CD4-positive, alpha-beta T cell (primary cell): ENCODE results near the gene RASA2. TPM values are rescaled to one million over a fixed set of nuclear protein-coding genes. Genes with fewer than 3 reads are reported as not detected.

Source experiments
- ATAC-seq: fragments of 200-7000 bp; cut with Tn5 transposase; one replicate; pipeline ENCODE4 v1.10.0; 2022; ENCODE audit warnings: mild to moderate bottlenecking; ENCODE audit not compliant: poor library complexity
- CTCF ChIA-PET: fragments of 350-600 bp; sonication (Branson Sonifier 250); formaldehyde crosslinking; loops from one replicate; lab custom pipeline; 2021; ENCODE audit warnings: antibody characterized with exemption, inconsistent platforms; lab: Charles Lee
- POLR2A ChIA-PET: fragments of 350-600 bp; sonication (Branson Sonifier 250); formaldehyde crosslinking; loops from one replicate; lab custom pipeline; 2021; ENCODE audit warnings: antibody characterized with exemption, inconsistent platforms; lab: Charles Lee
- DNase-seq, 14 experiments: peaks; one replicate each; pipeline ENCODE4 v3.0.0-alpha.2; 2013 to 2020; ENCODE audit warnings: mixed read lengths in 2 of 14
- H3K27ac ChIP-seq, 2 donors: one replicate each; pipeline versions ENCODE4 v1.5.1 to v1.7.0; 2013; ENCODE audit warnings: low read length in 2 of 2, low read depth in 1 of 2, mild to moderate bottlenecking in 1 of 2
- H3K27me3 ChIP-seq, 2 experiments: 1 replicate in 1 of 2; 2 replicates in 1 of 2; pipeline versions ENCODE4 v1.6.1 to v1.7.0; 2013; ENCODE audit warnings: low read length in 2 of 2, control low read depth in 1 of 2, mild to moderate bottlenecking in 1 of 2, moderate library complexity in 1 of 2; ENCODE audit not compliant: insufficient read depth in 2 of 2, control insufficient read depth in 1 of 2
- H3K36me3 ChIP-seq: one replicate; pipeline ENCODE4 v1.6.1; 2013; ENCODE audit warnings: low read length, control low read depth; ENCODE audit not compliant: insufficient read depth
- H3K4me1 ChIP-seq: one replicate; pipeline ENCODE4 v1.6.1; 2013; ENCODE audit warnings: low read length, control low read depth; ENCODE audit not compliant: insufficient read depth
- H3K4me3 ChIP-seq: one replicate; pipeline ENCODE4 v1.5.1; 2013; ENCODE audit warnings: mild to moderate bottlenecking, low read length, moderate library complexity
- H3K9me3 ChIP-seq, 2 experiments: 1 replicate in 1 of 2; 2 replicates in 1 of 2; pipeline versions ENCODE4 v1.6.1 to v1.7.0; 2013; ENCODE audit warnings: low read length in 2 of 2, mild to moderate bottlenecking in 2 of 2, control low read depth in 1 of 2, moderate library complexity in 1 of 2; ENCODE audit not compliant: control insufficient read depth in 1 of 2, insufficient read depth in 1 of 2
- H3K27ac Mint-ChIP-seq: one replicate; pipeline ENCODE4 v1.8.0; 2020; ENCODE audit warnings: mixed read lengths
- H3K27me3 Mint-ChIP-seq: one replicate; pipeline ENCODE4 v1.8.0; 2021; ENCODE audit warnings: mixed read lengths
- H3K36me3 Mint-ChIP-seq: one replicate; pipeline ENCODE4 v1.8.0; 2021; ENCODE audit warnings: low read depth, mixed read lengths
- H3K4me1 Mint-ChIP-seq: one replicate; pipeline ENCODE4 v1.8.0; 2021; ENCODE audit warnings: low read depth, mixed read lengths
- H3K4me3 Mint-ChIP-seq: one replicate; pipeline ENCODE4 v1.8.0; 2020; ENCODE audit warnings: mild to moderate bottlenecking, mixed read lengths
- H3K9me3 Mint-ChIP-seq: one replicate; pipeline ENCODE4 v1.8.0; 2020; ENCODE audit warnings: mixed read lengths
- CTCF ChIP-seq: fragments of 200-600 bp; IDR thresholded peaks from one replicate; pipeline ENCODE4 v1.8.0; 2022; ENCODE audit warnings: antibody characterized with exemption, mild to moderate bottlenecking
- intact Hi-C, 2 experiments: fragments of 100-400 bp; cut with DNase I in 1 of 2; cut with micrococcal nuclease in 1 of 2; formaldehyde crosslinking; loops; one replicate each; pipeline versions ENCODE4 v1.15.1 to v1.9.0; 2023 to 2025; cut with DNase I, micrococcal nuclease
- total RNA-seq, 174 experiments: library from RNA in 2 of 174; stranded (reverse) in 2 of 174; gene quantifications; one replicate each; pipeline ENCODE4 v1.2.3 and lab custom pipeline; 2021 to 2026

RASA2 gene
- total RNA-seq, 2 experiments from 2014 or later: 96.1 to 96.4 TPM

DNA sequence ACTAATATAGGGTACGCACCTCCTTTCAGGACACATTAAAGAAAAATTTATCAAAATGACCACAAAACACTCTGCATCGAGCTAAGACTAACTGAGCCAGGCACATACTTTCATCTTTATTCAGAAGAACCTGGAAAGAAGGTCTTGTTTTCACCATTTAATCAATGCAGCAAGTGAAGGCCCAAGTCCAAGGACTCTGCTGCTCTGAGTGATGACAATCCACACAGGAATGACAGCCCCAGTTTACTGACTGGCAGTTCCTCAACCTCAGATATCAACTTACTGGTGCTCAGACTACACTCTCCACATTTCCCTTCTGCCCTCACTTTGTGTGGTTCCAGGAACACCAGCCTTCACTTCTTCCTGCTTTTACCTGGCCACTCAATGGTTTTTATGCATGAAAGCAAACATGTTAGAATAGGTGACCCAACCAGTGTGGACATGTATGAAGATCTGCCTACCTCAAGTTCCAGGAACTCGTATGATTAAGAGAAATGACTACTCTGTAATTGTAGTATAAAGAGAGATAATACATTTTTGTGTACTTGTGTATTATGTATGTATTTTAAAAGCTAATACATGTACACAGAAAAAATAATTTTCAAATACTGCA, 29.1 kb upstream of the RASA2 start:
- Mint-ChIP-seq H3K27ac (no peak overlapping the region), H3K9me3 (no peaks in the 10 kb centered on the region), H3K27me3 (no peaks in the 10 kb centered on the region), H3K4me1 (peaks cover 16% of the 10 kb centered on the region), H3K4me3 (no peak overlapping the region), H3K36me3 (no peaks in the 10 kb centered on the region)
- peaks cover 14% of the 10 kb centered on the region for H3K4me1 ChIP-seq
- no peak overlapping the region for H3K27ac ChIP-seq
- intact Hi-C loops: loop anchor here (2.0 to 10.0 kb wide), 2 partner anchors 455 to 827 kb away; no protein-coding TSS in a partner anchor
- no peak for TF ChIP-seq CTCF
- ATAC-seq (no peak), DNase-seq (no peak)
- ChIA-PET CTCF (interaction anchor here (4.5 kb wide), 1 partner anchor 103 kb away, joined by 84 read pairs; no protein-coding TSS in a partner anchor), POLR2A (no interaction called here)
- no peaks in the 10 kb centered on the region for H3K9me3 ChIP-seq
- H3K36me3 ChIP-seq: no peaks in the 10 kb centered on the region
- no peak overlapping the region for H3K4me3 ChIP-seq
- H3K27me3 ChIP-seq: no peaks in the 10 kb centered on the region

GRCh38 chr3:141459008-141459407, 27.8 kb upstream of the RASA2 start:
- peaks cover 16% of the 10 kb centered on the region for H3K4me1 Mint-ChIP-seq
- Histone ChIP-seq H3K4me1 (peaks cover 14% of the 10 kb centered on the region), H3K27ac (no peak overlapping the region), H3K9me3 (peaks cover 1 to 5% of the 10 kb centered on the region in 2 experiments), H3K4me3 (no peak overlapping the region), H3K27me3 (no peaks in the 10 kb centered on the region), H3K36me3 (no peaks in the 10 kb centered on the region)
- no peaks in the 10 kb centered on the region for H3K27me3 Mint-ChIP-seq
- DNase-seq: no peak
- CTCF ChIA-PET: interaction anchor here (1.2 to 4.5 kb wide), 7 partner anchors 14 to 227 kb away, joined by 3 to 84 read pairs (median 6); partner anchors contain the start of gene PXYLP1
- no peak for ATAC-seq
- POLR2A ChIA-PET: interaction anchor here (1.7 to 2.8 kb wide), 3 partner anchors 29 to 102 kb away, joined by 9 to 13 read pairs (median 10); no protein-coding TSS in a partner anchor
- no peak overlapping the region for H3K27ac Mint-ChIP-seq
- no peaks in the 10 kb centered on the region for H3K36me3 Mint-ChIP-seq
- no peak for TF ChIP-seq CTCF
- no peaks in the 10 kb centered on the region for H3K9me3 Mint-ChIP-seq
- intact Hi-C loops: loop anchor here (2.0 to 10.0 kb wide), 2 partner anchors 454 to 826 kb away; no protein-coding TSS in a partner anchor
- no peak overlapping the region for H3K4me3 Mint-ChIP-seq

DNA sequence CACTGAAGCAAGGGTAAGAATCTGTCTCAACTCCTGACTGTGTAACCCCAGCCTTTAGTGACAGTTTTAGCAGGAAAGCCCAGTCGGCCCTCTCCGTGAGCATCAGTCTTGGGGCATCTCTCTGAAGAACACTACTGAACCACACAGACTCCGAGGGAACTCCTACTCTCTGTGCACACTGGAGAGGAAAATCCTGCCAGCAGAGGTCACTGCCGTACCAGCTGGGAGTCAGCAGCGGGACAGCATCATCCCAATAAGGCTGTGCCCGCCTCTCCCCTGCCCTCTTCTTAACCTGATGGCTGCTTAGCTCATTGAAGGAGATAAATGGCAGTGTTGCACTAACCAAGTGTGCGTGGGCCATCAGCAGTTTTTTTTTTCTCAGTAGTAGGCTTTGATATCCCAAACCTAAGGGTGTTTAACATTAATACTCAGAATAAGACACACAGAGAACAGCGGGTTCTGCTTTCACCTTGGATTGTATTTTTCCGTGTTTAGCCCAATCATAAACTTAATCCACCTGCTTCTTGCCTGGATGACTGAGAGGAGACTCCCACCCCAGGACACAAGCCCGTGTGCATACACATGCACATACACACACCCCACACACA, 26.6 kb upstream of the RASA2 start:
- TF ChIP-seq CTCF: peak; percentile 93
- no peak overlapping the region for H3K27ac ChIP-seq
- Mint-ChIP-seq H3K27me3 (no peaks in the 10 kb centered on the region), H3K9me3 (peaks cover 2% of the 10 kb centered on the region), H3K36me3 (no peaks in the 10 kb centered on the region), H3K4me1 (peaks cover 7% of the 10 kb centered on the region), H3K4me3 (no peak overlapping the region), H3K27ac (no peak overlapping the region)
- ChIA-PET CTCF (interaction anchor here (0.6 to 4.5 kb wide), 22 partner anchors 11 to 415 kb away, joined by 3 to 84 read pairs (median 5); partner anchors contain the start of gene PXYLP1), POLR2A (interaction anchor here (0.6 to 2.8 kb wide), 5 partner anchors 27 to 166 kb away, joined by 3 to 13 read pairs (median 9); no protein-coding TSS in a partner anchor)
- H3K27me3 ChIP-seq: no peaks in the 10 kb centered on the region
- H3K4me1 ChIP-seq: peaks cover 7% of the 10 kb centered on the region
- intact Hi-C loops: loop anchor here (1.0 to 10.0 kb wide), 7 partner anchors 14 to 817 kb away; partner anchors contain the start of gene RNF7 (in 1 of the 2)
- H3K9me3 ChIP-seq: peaks cover 4 to 5% of the 10 kb centered on the region in 2 experiments
- ATAC-seq: peak; percentile 100
- no peak overlapping the region for H3K4me3 ChIP-seq
- no peaks in the 10 kb centered on the region for H3K36me3 ChIP-seq
- DNase-seq: peak; percentile 83 to 93 (median 88)
